Bronchial epithelial cell (primary cell): ENCODE measurements around the gene RFX6. TPM values are rescaled to one million over a fixed set of nuclear protein-coding genes. Genes with fewer than 3 reads are reported as not detected.

Experiments
- DNase-seq: peaks from one replicate; pipeline ENCODE4 v3.0.0-alpha.2; 2010; ENCODE audit warnings: low read depth
- FAIRE-seq: peaks from 2 replicates; lab custom pipeline; 2011; peaks lifted over from hg19 to GRCh38; lab: Jason Lieb, UNC
- H3K27me3 ChIP-seq: 2 replicates; pipeline ENCODE4 v1.5.1; 2011; ENCODE audit warnings: low read length; ENCODE audit not compliant: control insufficient read depth, insufficient read depth
- H3K36me3 ChIP-seq: 2 replicates; pipeline ENCODE4 v1.5.1; 2011; ENCODE audit warnings: low read length; ENCODE audit not compliant: control insufficient read depth, insufficient read depth
- H3K4me3 ChIP-seq: 2 replicates; pipeline ENCODE4 v1.5.1; 2011; ENCODE audit warnings: mild to moderate bottlenecking, low read depth, low read length, control low read depth
- CTCF ChIP-seq: IDR thresholded peaks from 2 replicates; pipeline ENCODE4 v1.5.1; 2011; ENCODE audit warnings: mild to moderate bottlenecking, moderate library complexity, low read length, control low read depth, inconsistent platforms; ENCODE audit not compliant: insufficient read depth, severe bottlenecking
- total RNA-seq: library from RNA; depleted of rRNA; stranded (reverse); fragments of >200 nt; gene quantifications from 2 replicates; pipeline ENCODE4 v1.2.1, GENCODE V29; 2014

RFX6 gene
- total RNA-seq, 1 donor from 2014 or later, result not detected

DNA sequence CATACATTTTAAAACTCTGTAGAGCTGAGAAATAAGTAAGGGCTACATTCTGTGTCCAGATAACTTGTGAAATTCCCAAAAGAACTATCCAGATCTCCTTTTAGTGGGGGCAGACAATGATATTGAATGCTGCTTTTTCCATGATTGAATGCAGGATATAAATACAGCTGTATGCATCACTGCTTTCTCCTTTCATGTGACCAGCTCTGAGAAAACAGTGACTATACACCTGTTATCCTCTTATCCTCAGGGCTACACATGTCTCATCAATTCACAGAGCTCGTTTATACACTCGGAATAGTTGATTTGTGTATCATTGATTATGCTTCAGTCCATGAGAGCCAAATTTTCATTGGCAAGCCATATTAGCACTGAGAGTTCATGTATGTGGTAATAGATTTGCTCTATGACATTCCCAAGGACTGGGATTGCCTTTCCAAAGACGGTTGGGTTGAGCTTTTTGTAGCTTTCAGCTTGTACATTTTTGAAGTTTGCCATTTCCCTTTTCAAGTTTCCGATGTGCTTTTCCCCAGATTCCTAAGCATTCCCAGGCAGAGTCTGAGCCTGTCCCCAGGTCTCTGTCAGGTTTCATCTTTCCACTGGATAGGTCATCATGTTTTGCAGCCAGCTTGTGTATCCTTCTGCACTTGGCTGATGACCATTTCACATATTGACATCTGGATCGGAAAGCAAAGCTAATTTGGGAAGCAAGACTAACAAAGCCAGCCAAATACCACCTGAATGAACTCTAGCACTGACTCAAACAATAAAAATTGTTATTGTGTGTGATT lies 97.7 kb downstream of the RFX6 start:
- TF ChIP-seq CTCF, result no peak
- H3K4me3 ChIP-seq, result no peak overlapping the region
- no peak for FAIRE-seq
- no peaks in the 10 kb centered on the region for H3K36me3 ChIP-seq
- no peak for DNase-seq
- no peaks in the 10 kb centered on the region for H3K27me3 ChIP-seq

GRCh38 chr6:116975600-116975999 lies 98.6 kb downstream of the RFX6 start:
- no peak for TF ChIP-seq CTCF
- FAIRE-seq, result peak; percentile 86
- Histone ChIP-seq H3K27me3 (no peaks in the 10 kb centered on the region), H3K36me3 (no peaks in the 10 kb centered on the region), H3K4me3 (no peak overlapping the region)
- peak; percentile 57 for DNase-seq

- Histone ChIP-seq H3K4me3 (no peak overlapping the region), H3K36me3 (no peaks in the 10 kb centered on the region), H3K27me3 (no peaks in the 10 kb centered on the region)
- no peak for DNase-seq
- TF ChIP-seq CTCF, result no peak
- FAIRE-seq, result no peak
Measured at GRCh38 chr6:116979560-116979959, 102.5 kb downstream of the RFX6 start.

Other genes starting within 250 kb of the RFX6 start
- gene ZUP1, start 208.5 kb upstream of the RFX6 start, total RNA-seq, result 18.7 and 23.0 TPM in 2 replicates
- 2.2 and 3.2 TPM in 2 replicates for gene KPNA5, start 196.0 kb upstream of the RFX6 start, total RNA-seq
- not detected in 2 replicates for gene FAM162B, start 111.5 kb upstream of the RFX6 start, total RNA-seq
- gene GPRC6A, start 48.2 kb upstream of the RFX6 start, total RNA-seq, result not detected in 2 replicates